Measurements from ENCODE around the gene ITGAE.
"Not testable (repeated sequence)": the region's sequence is repeated elsewhere in the genome, so short reads cannot be mapped to it uniquely, and the experiment has no call there.

ITGAE gene

DNA sequence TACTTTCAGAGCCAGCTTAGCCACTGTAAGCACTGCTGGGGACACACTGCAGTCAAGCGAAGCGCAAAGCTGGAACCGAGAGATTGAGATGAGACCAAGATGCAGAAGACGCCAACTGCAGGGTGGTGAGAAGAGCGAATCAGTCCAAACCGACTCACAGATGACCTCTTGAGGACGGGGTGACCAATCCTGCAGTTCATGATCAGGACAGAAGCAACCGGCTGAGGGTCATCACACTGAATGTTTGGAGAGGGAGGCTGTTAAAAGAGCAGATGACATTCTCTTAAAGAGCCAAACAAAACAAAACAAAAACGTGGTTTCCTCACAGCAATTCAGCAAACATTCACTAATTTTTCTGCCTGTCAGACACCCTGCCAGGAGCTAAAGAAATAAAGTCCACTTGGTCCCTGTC is 68.8 kb downstream of the ITGAE start:
- peak; percentile 67 for DNase-seq (ENCODE audit: low spot score)
- TF ChIP-seq, protein P1, sequence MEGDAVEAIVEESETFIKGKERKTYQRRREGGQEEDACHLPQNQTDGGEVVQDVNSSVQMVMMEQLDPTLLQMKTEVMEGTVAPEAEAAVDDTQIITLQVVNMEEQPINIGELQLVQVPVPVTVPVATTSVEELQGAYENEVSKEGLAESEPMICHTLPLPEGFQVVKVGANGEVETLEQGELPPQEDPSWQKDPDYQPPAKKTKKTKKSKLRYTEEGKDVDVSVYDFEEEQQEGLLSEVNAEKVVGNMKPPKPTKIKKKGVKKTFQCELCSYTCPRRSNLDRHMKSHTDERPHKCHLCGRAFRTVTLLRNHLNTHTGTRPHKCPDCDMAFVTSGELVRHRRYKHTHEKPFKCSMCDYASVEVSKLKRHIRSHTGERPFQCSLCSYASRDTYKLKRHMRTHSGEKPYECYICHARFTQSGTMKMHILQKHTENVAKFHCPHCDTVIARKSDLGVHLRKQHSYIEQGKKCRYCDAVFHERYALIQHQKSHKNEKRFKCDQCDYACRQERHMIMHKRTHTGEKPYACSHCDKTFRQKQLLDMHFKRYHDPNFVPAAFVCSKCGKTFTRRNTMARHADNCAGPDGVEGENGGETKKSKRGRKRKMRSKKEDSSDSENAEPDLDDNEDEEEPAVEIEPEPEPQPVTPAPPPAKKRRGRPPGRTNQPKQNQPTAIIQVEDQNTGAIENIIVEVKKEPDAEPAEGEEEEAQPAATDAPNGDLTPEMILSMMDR (IDR thresholded peaks at IDR 0.05; ENCODE audit: extremely low read depth, missing control alignments): peak; percentile 38

DNA sequence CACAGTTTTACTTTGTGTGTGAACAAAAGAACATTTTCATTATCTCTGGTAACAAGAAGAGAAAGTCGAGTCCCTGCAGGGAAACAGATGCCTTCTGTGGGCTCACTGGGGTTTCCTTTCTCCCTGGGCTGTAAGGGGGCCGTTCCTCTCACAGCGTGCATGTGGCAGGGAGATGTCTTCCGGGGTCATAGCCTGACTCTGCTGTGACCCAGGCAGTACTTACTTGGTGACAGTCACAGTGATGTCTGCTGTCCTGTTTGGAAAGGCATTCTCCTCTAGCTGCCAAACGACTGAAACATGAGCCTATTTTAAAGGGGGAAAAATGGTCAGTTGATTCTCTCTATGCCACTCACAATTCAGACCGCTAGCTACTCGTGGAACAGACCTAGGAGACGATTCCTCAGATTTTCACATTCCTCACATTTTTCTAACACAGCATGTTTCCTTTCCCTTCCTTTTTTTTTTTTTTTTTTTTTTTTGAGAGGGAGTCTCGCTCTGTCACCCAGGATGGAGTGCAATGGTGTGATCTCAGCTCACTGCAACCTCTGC is 70.0 kb downstream of the ITGAE start:
- DNase-seq (ENCODE audit: low spot score): no peak
- TF ChIP-seq, protein P1 (IDR thresholded peaks at IDR 0.05; ENCODE audit: extremely low read depth, missing control alignments): no peak

GRCh38 chr17:3729881-3730280 is 71.1 kb downstream of the ITGAE start:
- TF ChIP-seq, protein P1 (IDR thresholded peaks at IDR 0.05; ENCODE audit: extremely low read depth, missing control alignments): no peak
- DNase-seq (ENCODE audit: low spot score): no peak

DNA sequence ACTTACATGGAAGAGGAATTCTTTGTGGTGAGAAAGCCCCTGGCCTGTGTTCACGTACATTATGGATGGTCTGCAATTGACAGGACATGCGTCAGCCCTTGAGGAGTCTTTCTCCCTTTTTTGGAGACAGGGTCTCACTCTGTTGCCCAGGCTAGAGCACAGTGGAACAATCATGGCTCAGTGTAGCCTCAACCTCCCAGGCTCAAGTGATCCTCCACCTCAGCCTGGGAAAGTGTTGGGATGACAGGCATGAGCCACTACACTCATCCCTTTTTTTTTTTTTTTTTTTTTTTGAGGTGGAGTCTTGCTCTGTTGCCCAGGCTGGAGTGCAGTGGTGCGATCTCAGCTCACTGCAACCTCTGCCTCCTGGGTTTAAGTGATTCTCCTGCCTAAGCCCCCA is 72.9 kb downstream of the ITGAE start:
- DNase-seq (ENCODE audit: low spot score): not testable (repeated sequence)

DNA sequence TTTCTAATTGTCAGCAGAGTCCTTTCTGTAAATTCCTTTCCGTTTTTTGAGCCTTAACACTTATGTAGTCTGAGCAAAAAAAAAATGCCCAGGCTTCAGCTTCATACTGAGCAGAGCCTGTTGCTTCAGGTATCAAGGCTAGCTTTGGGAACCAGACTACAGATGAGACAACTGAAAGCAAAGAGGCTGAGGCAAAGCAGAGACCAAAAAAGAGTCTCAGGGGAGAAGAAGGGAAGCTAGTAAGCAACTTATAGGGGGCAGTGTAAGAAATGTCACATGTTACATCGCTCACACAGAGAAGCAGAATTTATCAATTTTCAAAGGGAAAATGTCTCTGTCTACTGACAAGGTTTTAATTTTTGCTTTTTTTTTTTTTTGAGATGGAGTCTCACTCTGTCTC is 73.9 kb downstream of the ITGAE start:
- peak; percentile 48 for DNase-seq (ENCODE audit: low spot score)
- TF ChIP-seq, protein P1 (IDR thresholded peaks at IDR 0.05; ENCODE audit: extremely low read depth, missing control alignments): no peak

- TF ChIP-seq, protein P1 (IDR thresholded peaks at IDR 0.05; ENCODE audit: extremely low read depth, missing control alignments): no peak
- no peak for DNase-seq (ENCODE audit: low spot score)
Observed at GRCh38 chr17:3724378-3725077, 76.5 kb downstream of the ITGAE start.

DNA sequence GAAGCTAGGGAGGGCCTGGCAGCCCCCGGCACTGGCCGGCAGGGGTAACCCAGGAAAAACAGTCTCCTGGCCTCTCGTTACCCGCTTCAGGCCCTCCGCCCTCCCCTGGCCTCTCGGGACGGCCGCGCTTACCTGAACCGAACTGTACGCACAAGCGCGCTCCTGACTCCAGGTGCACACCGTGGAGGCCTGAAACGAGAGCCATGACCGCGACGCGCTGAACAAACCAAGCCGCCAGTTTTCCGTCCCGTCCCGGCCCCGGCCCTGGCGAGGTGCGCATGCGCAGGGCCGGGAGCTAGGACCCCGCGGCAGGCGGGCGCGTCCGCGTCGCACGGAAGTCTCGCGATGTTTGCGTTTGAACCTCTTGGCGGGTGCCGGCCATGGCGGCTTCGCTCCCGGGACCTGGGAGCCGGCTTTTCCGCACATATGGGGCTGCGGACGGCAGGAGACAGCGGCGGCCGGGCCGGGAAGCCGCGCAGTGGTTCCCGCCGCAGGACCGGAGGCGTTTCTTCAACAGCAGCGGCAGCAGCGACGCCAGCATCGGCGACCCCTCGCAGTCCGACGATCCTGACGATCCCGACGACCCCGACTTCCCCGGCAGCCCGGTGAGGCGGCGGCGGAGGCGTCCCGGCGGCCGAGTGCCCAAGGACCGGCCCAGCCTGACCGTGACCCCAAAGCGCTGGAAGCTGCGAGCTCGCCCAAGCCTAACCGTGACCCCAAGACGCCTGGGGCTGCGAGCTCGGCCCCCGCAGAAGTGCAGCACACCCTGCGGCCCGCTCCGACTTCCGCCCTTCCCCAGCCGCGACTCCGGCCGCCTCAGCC is 77.2 kb downstream of the ITGAE start, which contains the start of gene HASPIN:
Gene HASPIN (plus strand): TSS at position 348 of the 822 bp plus-strand sequence. CDS start 33 bp downstream, at position 381.
- TF ChIP-seq, protein P1 (IDR thresholded peaks at IDR 0.05; ENCODE audit: extremely low read depth, missing control alignments): no peak
- peak; percentile 99 for DNase-seq (ENCODE audit: low spot score)

Data from GM20000 (cell line).